ENCODE data around the gene CYSTM1.
A peak's percentile ranks its signal among the peaks of the same experiment; 100 is the strongest.

Gene CYSTM1, protein sequence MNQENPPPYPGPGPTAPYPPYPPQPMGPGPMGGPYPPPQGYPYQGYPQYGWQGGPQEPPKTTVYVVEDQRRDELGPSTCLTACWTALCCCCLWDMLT

DNA sequence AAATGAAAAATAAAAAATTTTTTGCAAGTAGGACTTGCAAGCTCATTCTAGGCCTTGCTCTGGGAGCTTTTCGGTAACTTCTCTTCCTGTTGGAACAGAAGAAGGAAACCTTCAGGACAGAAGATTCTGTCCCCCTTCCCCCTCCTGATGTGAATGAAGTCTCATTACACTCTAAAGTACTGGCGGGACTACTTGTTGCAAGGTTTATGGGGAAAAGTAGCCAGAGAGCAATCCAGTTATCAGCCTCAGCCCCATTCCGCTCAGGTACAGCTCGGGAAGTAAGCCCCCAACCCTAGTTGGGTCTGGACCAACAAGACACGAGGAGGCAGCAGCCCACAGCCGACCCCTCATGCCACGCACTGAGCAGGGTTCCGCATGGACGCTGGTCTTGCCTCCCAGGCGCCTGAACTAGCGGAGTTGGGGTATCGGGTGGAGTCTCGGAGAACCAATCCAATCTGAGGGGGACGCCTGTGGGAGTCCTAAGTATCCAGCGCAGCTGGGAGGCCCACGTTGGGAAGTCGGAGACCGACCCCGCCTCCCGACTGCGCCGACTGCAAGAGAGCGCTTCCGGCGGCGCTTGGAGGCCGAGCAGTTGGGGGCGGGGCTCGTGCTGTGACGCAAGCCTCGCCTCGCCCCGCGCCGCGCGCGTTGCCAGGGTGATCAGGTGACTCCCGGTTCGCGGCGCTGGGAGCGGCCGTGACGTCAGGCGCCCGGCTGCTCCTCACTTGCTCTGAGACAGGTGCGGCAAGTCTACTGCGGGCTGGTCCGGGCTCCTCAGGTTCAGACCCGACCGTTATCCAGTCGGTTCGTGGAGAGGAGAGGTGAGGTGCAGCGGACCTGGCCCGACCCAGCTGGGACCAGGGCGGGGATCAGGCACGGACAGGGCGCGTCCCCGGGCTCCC, at the start of gene CYSTM1:
Gene CYSTM1 (plus strand): TSS at position 724 of the 902 bp plus-strand sequence. CDS start 19,278 bp downstream, outside the sequence.
- peak; percentile 94 for DNase-seq

GRCh38 chr5:140125637-140126036, 49.4 kb upstream of the CYSTM1 start, which contains the start of gene IGIP:
TSS of gene IGIP (plus strand) at chr5:140125937. CDS start at chr5:140128477, 2,540 bp downstream.
- no peak for DNase-seq

DNA sequence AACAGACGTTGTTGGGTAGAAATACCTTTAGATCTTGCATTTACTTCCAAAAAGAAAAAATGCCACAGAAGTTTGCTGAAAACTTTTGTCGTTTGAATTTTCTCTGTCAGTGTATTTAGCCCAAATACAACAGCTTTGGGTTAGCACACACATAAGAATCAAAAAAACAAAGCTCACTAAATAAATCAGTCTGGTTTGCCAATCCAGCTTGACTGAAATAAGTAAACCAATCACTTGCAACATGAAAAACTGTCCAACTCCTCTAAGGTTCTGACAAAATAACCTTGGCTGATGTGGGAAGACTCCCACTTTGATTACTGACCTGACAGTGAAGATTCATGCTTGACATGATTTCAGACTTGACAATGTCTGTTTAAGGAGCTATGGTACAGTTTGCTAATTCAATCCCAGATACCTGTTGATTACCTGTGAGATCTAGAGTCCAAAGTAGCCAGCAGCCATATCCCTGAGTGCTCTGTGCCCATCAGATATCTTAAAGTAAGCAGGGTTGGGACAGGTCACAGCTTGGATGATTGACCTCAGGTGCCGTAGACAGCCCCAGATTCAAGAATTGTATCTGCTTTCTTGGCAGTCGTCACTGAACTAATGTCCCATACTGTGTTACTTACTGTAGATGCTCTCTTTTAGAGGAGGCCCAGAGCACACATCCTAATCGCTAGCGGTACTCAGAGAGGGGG, 48.5 kb upstream of the CYSTM1 start:
- no peak for DNase-seq

DNA sequence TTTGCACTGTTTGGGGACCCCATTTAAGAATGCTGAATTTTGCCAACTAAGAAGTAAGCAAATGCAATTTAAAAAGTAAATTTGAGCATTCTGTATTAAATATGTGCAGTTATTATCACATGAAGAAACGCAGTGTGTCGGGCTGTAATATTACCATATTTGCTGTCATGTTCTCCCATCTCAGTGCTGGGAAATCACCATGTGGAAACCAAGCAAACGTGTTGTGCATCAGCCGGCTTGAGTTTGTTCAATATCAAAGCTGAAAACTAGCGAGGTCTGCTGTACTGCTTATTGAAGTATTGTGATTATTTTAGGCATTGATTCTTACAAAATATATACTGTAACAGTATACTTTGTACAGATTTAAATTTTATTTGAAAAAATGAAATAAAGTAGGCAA, 46.6 kb upstream of the CYSTM1 start:
- DNase-seq: no peak

GRCh38 chr5:140130949-140131733, 43.8 kb upstream of the CYSTM1 start:
- no peak for DNase-seq

- no peak for DNase-seq
Measured at GRCh38 chr5:140131967-140132409, 43.0 kb upstream of the CYSTM1 start.

GRCh38 chr5:140133514-140134167, 41.3 kb upstream of the CYSTM1 start:
- no peak for DNase-seq

DNA sequence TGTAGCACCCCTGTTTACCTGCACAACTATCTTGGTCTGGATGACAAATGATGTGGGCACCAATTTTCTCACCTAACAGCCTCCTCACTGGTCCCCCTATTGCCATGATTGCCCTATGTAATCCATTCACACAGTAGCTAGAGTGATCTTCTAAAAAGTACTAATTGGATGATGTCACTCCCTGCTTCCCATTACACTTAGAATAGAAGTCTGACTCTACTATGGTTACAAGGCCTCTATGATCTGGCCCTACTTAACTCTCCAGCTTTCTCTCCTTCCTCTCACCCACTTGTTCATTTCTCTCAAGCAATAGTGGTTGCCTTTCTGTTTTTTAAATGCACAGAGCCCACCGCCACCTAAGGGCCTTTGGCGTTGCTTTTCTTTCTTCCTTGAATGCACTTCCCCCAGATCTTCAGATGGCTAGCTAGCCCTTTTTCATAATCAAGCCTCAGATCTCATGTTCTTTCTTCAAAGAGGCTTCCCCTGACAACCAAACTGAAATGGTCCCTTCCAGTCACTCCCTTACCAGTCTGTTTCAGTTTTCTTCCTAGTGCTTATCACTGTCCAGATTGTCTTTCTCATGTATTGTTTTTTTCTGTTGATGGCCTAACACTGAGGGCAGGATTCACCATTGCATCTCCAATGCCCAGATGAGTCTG, 40.6 kb upstream of the CYSTM1 start:
- no peak for DNase-seq

DNA sequence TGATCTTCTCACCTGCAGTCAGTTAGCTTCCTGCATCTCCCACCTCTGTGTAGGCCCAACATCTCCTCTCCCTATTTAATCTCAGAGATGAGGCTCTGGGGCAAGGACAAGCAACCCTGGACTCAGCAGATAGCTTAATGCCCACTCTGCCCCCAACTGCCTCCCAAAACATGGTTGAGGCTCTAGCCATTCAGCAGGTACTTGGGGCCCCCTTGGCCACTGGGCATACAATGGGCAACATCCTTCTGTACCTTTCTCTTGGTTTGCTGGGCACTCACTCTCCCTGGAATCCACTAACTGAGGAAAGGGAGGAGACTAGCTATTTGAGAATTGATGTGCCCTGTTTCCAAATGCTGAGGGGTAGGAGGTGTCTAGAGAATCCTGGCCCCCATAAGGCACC, 39.9 kb upstream of the CYSTM1 start:
- DNase-seq: no peak

DNA sequence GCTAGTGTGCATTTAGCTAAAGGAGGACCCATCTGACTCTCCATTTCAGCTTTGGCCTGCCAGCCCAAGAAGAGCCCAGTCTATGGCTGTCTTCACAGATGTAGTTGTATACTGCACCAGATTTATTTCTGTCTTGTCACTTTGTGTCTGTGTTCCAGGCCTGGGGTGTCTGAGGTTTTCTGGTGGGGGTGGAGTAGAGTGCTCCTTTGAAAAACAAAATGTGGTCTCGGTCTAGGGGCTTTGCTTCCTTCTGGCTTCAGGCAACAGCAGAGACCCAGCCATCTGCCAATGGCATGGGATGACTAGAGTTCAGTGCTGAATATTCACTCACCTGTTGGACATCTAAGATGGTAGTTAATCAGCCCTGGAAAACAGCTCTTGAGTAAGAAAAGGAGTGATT, 38.4 kb upstream of the CYSTM1 start:
- no peak for DNase-seq

GRCh38 chr5:140140435-140140834, 34.6 kb upstream of the CYSTM1 start:
- DNase-seq: peak; percentile 13

- no peak for DNase-seq
Measured at GRCh38 chr5:140141241-140141640, 33.7 kb upstream of the CYSTM1 start.

DNA sequence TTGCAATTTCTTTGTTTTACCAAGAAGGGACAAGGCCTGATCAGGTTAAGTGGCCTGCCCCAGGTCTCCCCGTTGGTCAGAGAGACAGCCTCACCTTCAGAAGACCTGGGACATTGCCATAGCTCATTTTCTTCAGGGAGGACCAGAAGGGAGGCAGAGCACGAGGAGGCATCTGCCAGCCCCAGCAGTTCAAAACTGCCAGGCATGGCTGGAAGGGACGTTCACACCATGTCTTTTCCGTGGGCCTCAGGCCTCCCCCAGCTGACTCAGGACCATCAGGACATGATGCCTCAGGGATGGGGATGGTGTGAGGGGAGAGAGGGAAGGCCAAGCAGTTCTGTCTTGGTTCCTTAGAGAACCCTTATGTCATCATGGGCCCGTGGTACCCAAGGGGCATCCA, 32.7 kb upstream of the CYSTM1 start:
- DNase-seq: no peak

- DNase-seq: no peak
Measured at GRCh38 chr5:140142856-140143255, 32.1 kb upstream of the CYSTM1 start.

DNA sequence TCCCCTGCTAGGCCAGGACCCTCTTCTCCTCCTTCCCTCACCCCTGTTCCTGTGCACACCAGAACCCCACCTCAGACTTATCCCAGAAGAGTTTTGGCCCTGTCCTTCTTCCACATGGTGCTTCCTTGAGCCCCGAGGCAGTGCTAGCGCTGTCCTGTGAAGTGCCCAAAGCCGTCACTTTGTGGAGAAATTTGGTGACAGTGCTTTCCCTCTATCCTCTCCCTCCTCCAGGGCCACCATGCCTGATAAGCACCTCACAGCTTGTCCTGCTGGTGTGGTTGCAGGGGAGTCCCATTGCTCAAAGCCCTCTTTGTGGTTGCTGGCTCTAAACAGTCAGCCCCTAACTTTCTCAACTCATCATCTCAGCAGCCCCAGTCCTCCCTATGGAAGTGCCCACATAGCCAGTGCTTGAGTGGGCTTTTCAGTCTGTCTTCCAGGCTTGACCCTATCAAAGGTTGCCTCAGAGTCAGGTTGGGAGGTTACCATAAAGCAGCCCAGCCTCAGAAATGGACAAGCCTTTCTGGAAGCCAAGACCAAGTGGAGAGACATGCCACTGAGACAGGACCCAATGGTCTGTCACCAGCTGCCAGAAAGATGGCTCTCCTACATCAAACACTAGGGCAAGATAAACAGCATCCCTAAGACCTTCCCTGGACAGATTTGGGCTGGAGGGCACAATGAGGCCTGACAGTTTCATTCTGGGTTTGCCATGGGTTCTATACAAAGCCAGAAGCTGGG, 31.3 kb upstream of the CYSTM1 start:
- DNase-seq: no peak

DNA sequence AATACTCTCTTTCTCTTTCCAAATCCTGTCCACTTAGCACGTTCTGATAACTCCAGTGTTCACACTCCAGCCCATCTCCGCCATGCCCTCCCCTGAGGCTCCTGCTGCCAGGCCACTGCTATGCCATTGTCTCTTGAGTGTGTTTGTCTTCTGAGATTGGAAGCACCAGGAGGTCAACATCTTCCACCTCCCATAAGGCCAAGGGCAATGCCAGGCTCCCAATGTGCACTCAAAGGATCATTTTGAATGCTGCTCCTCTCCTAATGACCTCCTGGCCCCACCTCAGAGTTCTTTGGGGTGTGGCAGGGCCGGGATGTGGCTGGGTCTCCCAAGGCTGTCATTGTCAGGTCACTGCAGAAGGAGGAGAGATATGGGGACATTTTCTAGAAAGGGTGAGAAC, 29.7 kb upstream of the CYSTM1 start:
- no peak for DNase-seq

DNA sequence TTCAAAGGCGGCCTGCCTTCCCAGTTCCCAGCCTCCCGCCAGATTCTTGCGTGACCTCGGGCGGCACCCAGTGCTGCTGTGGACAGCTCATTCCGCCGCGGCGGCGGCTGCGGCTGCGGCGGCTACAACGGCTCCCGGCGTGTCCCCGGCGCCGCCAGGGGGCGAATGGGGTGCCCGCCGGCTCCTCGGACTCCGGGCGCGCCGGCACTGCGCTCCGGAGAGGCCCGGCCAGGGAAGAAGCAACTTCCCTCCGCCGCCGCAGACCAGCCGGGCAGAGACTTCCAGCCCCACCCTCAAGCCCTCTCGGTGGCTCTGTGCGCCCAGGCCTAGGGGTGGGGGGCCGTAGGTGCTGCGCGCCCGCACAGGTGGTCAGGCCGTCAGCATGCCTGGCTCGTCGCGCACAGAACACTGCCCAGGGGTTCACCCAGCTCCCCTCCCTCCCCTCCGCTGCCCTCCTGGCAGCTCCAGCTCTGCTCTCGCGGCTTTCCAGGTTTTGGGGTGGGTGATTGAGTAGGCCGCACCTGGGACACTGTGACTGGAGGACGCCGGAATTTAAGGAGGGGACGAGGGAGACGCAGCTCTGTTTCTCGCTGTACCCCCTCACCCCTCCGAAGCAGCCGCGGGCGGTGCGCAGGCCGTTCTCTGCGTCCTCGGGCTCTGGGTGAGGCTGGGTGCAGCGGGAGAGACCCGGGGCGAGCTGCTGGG, 29.0 kb upstream of the CYSTM1 start:
- DNase-seq: peak; percentile 73

DNA sequence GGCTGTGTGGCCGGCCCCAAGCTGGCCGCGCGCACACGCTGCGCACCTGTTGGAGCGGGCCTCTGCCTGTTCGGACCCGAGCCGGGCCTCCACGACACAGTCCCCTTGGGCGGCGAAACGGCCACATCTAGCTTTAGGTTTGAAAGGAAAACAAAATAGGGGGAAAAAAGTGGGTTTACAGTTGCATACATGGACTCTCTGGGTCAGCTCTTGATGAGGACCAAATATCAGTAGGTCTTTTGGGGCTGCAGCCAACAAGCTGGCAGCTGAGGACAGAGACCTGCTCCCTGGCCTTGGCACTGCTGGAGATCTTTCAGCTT, 28.5 kb upstream of the CYSTM1 start:
- no peak for DNase-seq

- no peak for DNase-seq
Measured at GRCh38 chr5:140147460-140147859, 27.5 kb upstream of the CYSTM1 start.

DNA sequence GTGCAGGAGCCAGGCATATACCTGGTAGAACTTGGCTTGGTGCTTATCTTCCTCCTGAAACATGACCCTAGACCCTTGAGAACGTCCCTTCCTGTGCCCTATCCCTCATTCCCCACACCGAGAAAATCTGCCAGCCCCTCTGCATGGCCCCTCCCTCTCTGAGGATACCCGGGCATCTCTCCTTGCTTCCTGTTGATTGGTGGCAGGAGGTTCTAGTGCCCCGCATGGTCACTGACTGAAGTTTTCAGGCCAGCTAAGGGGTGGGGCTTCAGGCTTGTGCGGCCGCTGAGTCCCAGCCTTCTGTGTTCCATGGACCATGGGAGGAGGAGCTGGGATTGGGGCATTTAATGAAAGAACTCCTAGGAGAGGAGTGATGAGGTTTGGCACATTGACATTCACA, 26.5 kb upstream of the CYSTM1 start:
- no peak for DNase-seq

DNA sequence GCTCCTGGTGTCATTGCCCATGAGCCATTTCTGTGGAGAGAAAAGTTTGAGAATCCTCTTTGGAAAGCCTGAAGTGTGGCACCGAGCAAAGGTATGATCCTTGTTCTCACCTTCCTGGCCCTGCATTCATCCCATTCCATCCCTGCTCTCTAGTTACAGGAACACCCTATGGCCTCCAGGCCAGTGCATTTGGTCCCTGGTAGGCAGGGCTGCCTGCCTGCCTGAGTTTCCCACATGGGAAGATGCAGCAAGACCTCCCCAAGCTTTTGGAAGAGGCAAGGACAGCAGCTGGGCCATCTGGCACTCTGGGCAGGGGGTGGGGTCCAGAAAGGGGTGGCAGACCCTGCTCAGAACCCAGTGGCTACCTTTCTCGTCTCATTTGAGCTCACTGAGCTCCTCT, 24.8 kb upstream of the CYSTM1 start:
- no peak for DNase-seq
